ENCODE data around the gene CFAP61. TPM values are rescaled to one million over a fixed set of nuclear protein-coding genes. Genes with fewer than 3 reads are reported as not detected.
A peak's percentile ranks its signal among the peaks of the same experiment; 100 is the strongest.

The CFAP61 gene
- polyA plus RNA-seq, 1 of the 3 experiments (the other 2 are of a cell fraction) = 0.26 TPM

DNA sequence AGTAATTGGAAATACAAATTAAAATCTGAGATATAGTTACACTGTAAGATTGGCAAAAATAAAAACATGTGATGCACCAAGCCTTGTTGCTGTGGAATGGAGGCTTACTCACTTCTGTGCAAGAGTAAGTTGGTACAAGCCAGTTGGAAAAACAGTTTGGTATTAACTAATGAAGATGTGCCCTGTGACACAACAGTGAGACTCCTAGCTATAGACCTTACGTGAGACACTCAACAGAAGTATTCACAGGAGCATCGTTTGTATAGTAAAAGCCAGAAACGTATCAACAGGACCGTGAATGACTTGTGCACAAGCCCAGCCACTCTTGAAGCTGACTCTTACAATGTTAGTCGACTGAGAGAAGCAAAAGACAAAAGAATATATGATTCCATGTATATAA lies 20.5 kb upstream of the CFAP61 start:
- peaks cover 84 to 87% of the 10 kb centered on the region in 2 experiments for H3K36me3 ChIP-seq (replicated peaks in 1 of 2; ENCODE audit: control insufficient read depth in 1 of 2, insufficient read depth in 2 of 2, low read length in 1 of 2)
- no peaks in the 10 kb centered on the region for H3K27me3 ChIP-seq (ENCODE audit: insufficient read depth)
- DNase-seq = no peak
- POLR2A ChIA-PET = no interaction called here
- no peak overlapping the region for H3K4me2 ChIP-seq
- CTCF ChIA-PET = no interaction called here
- H3K4me3 ChIP-seq (ENCODE audit: low read depth in 2 of 2, low read length in 1 of 2) = no peak overlapping the region
- WGBS (ENCODE audit: low lambda C conversion rate) = 88% methylated on average over 5 of the region's 5 CpGs
- H3K9me2 ChIP-seq = no peaks in the 10 kb centered on the region
- H4K20me1 ChIP-seq (ENCODE audit: insufficient read depth) = no peaks in the 10 kb centered on the region; the same call in 1 of the 2 replicates
- H3F3A ChIP-seq (replicated peaks; ENCODE audit: insufficient read depth) = peaks cover 30% of the 10 kb centered on the region
- H3K79me2 ChIP-seq (ENCODE audit: insufficient read depth) = peaks cover 41% of the 10 kb centered on the region
- TF ChIP-seq CTCF (IDR thresholded peaks at IDR 0.05) = no peak
- TF ChIP-seq GABPA (IDR thresholded peaks at IDR 0.05; ENCODE audit: low read depth) = no peak
- no peak for TF ChIP-seq CHD2 (IDR thresholded peaks at IDR 0.05; ENCODE audit: low read length, partially characterized antibody)
- TF ChIP-seq RCOR1 (IDR thresholded peaks at IDR 0.05; ENCODE audit: low read length) = no peak
- TF ChIP-seq, protein P1, sequence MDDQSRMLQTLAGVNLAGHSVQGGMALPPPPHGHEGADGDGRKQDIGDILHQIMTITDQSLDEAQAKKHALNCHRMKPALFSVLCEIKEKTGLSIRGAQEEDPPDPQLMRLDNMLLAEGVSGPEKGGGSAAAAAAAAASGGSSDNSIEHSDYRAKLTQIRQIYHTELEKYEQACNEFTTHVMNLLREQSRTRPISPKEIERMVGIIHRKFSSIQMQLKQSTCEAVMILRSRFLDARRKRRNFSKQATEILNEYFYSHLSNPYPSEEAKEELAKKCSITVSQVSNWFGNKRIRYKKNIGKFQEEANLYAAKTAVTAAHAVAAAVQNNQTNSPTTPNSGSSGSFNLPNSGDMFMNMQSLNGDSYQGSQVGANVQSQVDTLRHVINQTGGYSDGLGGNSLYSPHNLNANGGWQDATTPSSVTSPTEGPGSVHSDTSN (IDR thresholded peaks at IDR 0.05) = no peak
- TF ChIP-seq, protein P2, sequence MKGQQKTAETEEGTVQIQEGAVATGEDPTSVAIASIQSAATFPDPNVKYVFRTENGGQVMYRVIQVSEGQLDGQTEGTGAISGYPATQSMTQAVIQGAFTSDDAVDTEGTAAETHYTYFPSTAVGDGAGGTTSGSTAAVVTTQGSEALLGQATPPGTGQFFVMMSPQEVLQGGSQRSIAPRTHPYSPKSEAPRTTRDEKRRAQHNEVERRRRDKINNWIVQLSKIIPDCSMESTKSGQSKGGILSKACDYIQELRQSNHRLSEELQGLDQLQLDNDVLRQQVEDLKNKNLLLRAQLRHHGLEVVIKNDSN (IDR thresholded peaks at IDR 0.05; ENCODE audit: borderline replicate concordance, low read depth) = no peak
- TF ChIP-seq TEAD4 (IDR thresholded peaks at IDR 0.05; ENCODE audit: borderline replicate concordance, insufficient read depth) = no peak
- TF ChIP-seq POLR2AphosphoS5 (IDR thresholded peaks at IDR 0.05; ENCODE audit: low read depth, low read length) = no peak
- TF ChIP-seq EZH2phosphoT487 (IDR thresholded peaks at IDR 0.05; ENCODE audit: borderline replicate concordance, low read depth) = no peak
- no peak for TF ChIP-seq ELF1 (IDR thresholded peaks at IDR 0.05)
- TF ChIP-seq EP300 (IDR thresholded peaks at IDR 0.05; ENCODE audit: borderline replicate concordance in 1 of 2, low read depth in 1 of 2, low read length in 1 of 2) = no peak
- TF ChIP-seq SIN3A (IDR thresholded peaks at IDR 0.05; ENCODE audit: borderline replicate concordance, low read depth, low read length) = no peak
- TF ChIP-seq SMC3 (IDR thresholded peaks at IDR 0.05; ENCODE audit: low read depth, low read length) = no peak
- H3K4me1 ChIP-seq (ENCODE audit: control insufficient read depth in 1 of 2, insufficient read depth in 2 of 2, low read depth in 1 of 2, low read length in 1 of 2) = peaks cover 0 to 4% of the 10 kb centered on the region in 2 experiments; a peak in 3 of 4 replicates
- H2AFZ ChIP-seq (ENCODE audit: low read depth) = no peak overlapping the region
- H3K9ac ChIP-seq = no peak overlapping the region
- no peaks in the 10 kb centered on the region for H3K9me3 ChIP-seq
- no peak overlapping the region for H3K27ac ChIP-seq (ENCODE audit: low read depth in 2 of 2, low read length in 1 of 2)

DNA sequence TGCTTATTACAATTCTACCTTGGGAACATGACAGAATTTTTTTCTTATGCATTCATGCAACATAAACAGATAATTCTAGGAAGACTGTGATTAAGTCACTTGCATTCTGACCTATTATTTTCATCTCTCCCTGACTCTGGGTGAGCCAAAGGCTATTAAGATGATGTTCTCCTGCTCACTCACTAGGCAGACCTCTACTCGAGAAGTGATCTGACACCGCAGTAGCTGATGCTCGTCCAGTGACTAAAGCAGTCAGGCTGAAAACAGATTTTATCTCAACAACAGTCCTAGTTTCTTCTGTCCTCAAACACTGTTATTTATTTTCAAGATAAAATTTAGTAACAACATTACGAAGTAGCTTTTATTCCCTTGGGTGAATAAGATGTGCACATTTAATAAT lies 17.8 kb upstream of the CFAP61 start:
- peak; percentile 41 for DNase-seq
- Histone ChIP-seq H3K36me3 (replicated peaks in 1 of 2; ENCODE audit: control insufficient read depth in 1 of 2, insufficient read depth in 2 of 2, low read length in 1 of 2) (peaks cover 88 to 93% of the 10 kb centered on the region in 2 experiments), H2AFZ (ENCODE audit: low read depth) (no peak overlapping the region), H3F3A (replicated peaks; ENCODE audit: insufficient read depth) (peaks cover 44% of the 10 kb centered on the region), H3K4me2 (no peak overlapping the region), H4K20me1 (ENCODE audit: insufficient read depth) (no peaks in the 10 kb centered on the region; the same call in 1 of the 2 replicates), H3K9ac (no peak overlapping the region), H3K79me2 (ENCODE audit: insufficient read depth) (peaks cover 19% of the 10 kb centered on the region), H3K4me1 (ENCODE audit: control insufficient read depth in 1 of 2, insufficient read depth in 2 of 2, low read depth in 1 of 2, low read length in 1 of 2) (peaks cover 0 to 4% of the 10 kb centered on the region in 2 experiments; a peak in 3 of 4 replicates), H3K27ac (ENCODE audit: low read depth in 2 of 2, low read length in 1 of 2) (peak overlapping the region; percentile 57 to 74), H3K9me2 (no peaks in the 10 kb centered on the region), H3K9me3 (no peaks in the 10 kb centered on the region), H3K27me3 (ENCODE audit: insufficient read depth) (no peaks in the 10 kb centered on the region), H3K4me3 (ENCODE audit: low read depth in 2 of 2, low read length in 1 of 2) (no peak overlapping the region)
- CTCF ChIA-PET = interaction anchor here (0.9 to 1.4 kb wide), 2 partner anchors 18 to 40 kb away, joined by 3 to 4 read pairs; partner anchors contain the start of gene NAA20
- 40% methylated on average over 4 of the region's 4 CpGs for WGBS (ENCODE audit: low lambda C conversion rate)
- POLR2A ChIA-PET = no interaction called here
- no peak for TF ChIP-seq FOXJ3 (CRISPR knock-in tag; IDR thresholded peaks at IDR 0.05)
- TF ChIP-seq GATA2 (CRISPR knock-in tag; IDR thresholded peaks at IDR 0.05) = peak; percentile 58
- TF ChIP-seq, protein P1 (IDR thresholded peaks at IDR 0.05) = peak; percentile 16; the same call in 1 of the 2 replicates
- 0 out of 2 replicates have a peak, but pooled peaks have one; percentile 16 for TF ChIP-seq GABPA (IDR thresholded peaks at IDR 0.05; ENCODE audit: low read depth)
- 0 out of 2 replicates have a peak, but pooled peaks have one; percentile 33 for TF ChIP-seq MXI1 (IDR thresholded peaks at IDR 0.05; ENCODE audit: low read depth, low read length)
- no peak for TF ChIP-seq NRF1 (IDR thresholded peaks at IDR 0.05; ENCODE audit: low read depth, low read length)
- peak; percentile 55 for TF ChIP-seq TCF12 (IDR thresholded peaks at IDR 0.05)
- no peak for TF ChIP-seq RAD21 (IDR thresholded peaks at IDR 0.05; ENCODE audit: low read length)
- TF ChIP-seq TEAD4 (IDR thresholded peaks at IDR 0.05; ENCODE audit: borderline replicate concordance, insufficient read depth) = no peak
